T-helper 2 cell treated with Interferon-gamma antibody and Interleukin-4, amounts not matched to agents 5 μg/mL and 100 μg/mL, for 36 hours (primary cell): ENCODE measurements around the gene AQP5.

Experiments used
- DNase-seq: peaks from one replicate; pipeline ENCODE4 v3.0.0; 2021; ENCODE audit warnings: low spot score
- H3K27ac Mint-ChIP-seq: one replicate; pipeline ENCODE4 v1.8.0; 2021; ENCODE audit warnings: mild to moderate bottlenecking, mixed read lengths
- H3K27me3 Mint-ChIP-seq: one replicate; pipeline ENCODE4 v1.8.0; 2021; ENCODE audit warnings: low read depth, mixed read lengths
- H3K36me3 Mint-ChIP-seq: one replicate; pipeline ENCODE4 v1.8.0; 2021; ENCODE audit warnings: low read depth, mixed read lengths
- H3K4me1 Mint-ChIP-seq: one replicate; pipeline ENCODE4 v1.8.0; 2021; ENCODE audit warnings: low read depth, mixed read lengths
- H3K4me3 Mint-ChIP-seq: one replicate; pipeline ENCODE4 v1.8.0; 2022; ENCODE audit warnings: mild to moderate bottlenecking, moderate library complexity, mixed read lengths
- H3K9me3 Mint-ChIP-seq: one replicate; pipeline ENCODE4 v1.8.0; 2021; ENCODE audit warnings: mixed read lengths

The AQP5 gene

GRCh38 chr12:50006280-50006679 is 44.6 kb downstream of the AQP5 start:
- Mint-ChIP-seq H3K27me3 (no peaks in the 10 kb centered on the region), H3K36me3 (peaks cover 54% of the 10 kb centered on the region), H3K4me1 (peaks cover 11% of the 10 kb centered on the region), H3K27ac (no peak overlapping the region), H3K9me3 (no peaks in the 10 kb centered on the region), H3K4me3 (no peak overlapping the region)
- DNase-seq: no peak

- H3K27ac Mint-ChIP-seq: peak overlapping the region; percentile 40
- peaks cover 52% of the 10 kb centered on the region for H3K36me3 Mint-ChIP-seq
- DNase-seq: no peak
- no peaks in the 10 kb centered on the region for H3K27me3 Mint-ChIP-seq
- H3K9me3 Mint-ChIP-seq: no peaks in the 10 kb centered on the region
- peaks cover 11% of the 10 kb centered on the region for H3K4me1 Mint-ChIP-seq
- no peak overlapping the region for H3K4me3 Mint-ChIP-seq
These were observed 45.2 kb downstream of the AQP5 start for GRCh38 chr12:50006754-50007442.

GRCh38 chr12:50013361-50014147 is 51.9 kb downstream of the AQP5 start:
- no peak overlapping the region for H3K4me3 Mint-ChIP-seq
- no peak for DNase-seq
- no peaks in the 10 kb centered on the region for H3K27me3 Mint-ChIP-seq
- H3K36me3 Mint-ChIP-seq: peaks cover 37% of the 10 kb centered on the region
- H3K4me1 Mint-ChIP-seq: peaks cover 23% of the 10 kb centered on the region
- H3K9me3 Mint-ChIP-seq: no peaks in the 10 kb centered on the region
- peak overlapping the region; percentile 3 for H3K27ac Mint-ChIP-seq

- Mint-ChIP-seq H3K36me3 (peaks cover 39% of the 10 kb centered on the region), H3K27me3 (no peaks in the 10 kb centered on the region), H3K4me3 (no peak overlapping the region), H3K27ac (peak overlapping the region; percentile 0), H3K4me1 (peaks cover 29% of the 10 kb centered on the region), H3K9me3 (no peaks in the 10 kb centered on the region)
- no peak for DNase-seq
These were observed 52.7 kb downstream of the AQP5 start for GRCh38 chr12:50014342-50014741.
